LoVo (cell line): Measurements from ENCODE around the gene NFKB2.

Source experiments
- DNase-seq: peaks from one replicate; pipeline ENCODE4 v3.0.0-alpha.2; 2016; ENCODE audit warnings: low spot score

Gene NFKB2

DNA sequence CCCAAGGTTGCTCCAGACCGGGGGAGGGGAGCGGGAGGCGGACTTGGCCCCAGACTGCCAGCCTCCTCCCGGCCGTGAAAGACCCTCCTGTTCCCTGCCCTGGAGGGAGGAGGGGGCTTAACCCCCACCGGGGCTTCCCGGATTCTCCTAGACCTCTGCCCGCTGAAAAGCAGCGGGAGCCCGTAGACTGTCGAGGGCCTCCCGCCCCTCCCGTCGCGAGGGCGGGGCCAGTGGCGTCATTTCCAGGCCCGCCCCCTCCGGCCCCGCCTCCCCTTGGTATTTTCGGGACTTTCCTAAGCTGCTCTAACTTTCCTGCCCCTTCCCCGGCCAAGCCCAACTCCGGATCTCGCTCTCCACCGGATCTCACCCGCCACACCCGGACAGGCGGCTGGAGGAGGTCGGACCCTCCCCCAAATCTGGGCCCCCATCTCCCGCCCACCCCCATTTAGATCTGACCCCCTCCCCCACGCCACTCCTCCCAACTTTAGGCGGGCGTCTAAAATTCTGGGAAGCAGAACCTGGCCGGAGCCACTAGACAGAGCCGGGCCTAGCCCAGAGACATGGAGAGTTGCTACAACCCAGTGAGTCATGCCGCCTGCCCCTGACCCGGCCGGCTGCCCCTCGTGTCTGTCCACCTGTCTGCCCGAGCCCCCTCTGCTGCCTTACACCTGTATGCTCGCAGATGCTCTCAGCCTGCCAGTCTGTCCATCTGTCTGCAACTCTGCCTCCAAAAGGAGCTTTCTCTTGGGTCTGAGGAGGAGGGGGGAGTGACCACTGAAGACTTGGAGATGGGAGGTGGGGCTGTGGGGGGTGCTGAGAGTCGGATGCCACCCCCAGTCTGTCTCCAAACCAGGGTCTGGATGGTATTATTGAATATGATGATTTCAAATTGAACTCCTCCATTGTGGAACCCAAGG is at the start of gene NFKB2:
NFKB2 (plus strand) TSS at position 306 of the 917 bp plus-strand sequence; CDS start at position 561, 255 bp downstream.
- peak; percentile 82 for DNase-seq

GRCh38 chr10:102347236-102347828 is 48.2 kb upstream of the NFKB2 start:
- DNase-seq: no peak

DNA sequence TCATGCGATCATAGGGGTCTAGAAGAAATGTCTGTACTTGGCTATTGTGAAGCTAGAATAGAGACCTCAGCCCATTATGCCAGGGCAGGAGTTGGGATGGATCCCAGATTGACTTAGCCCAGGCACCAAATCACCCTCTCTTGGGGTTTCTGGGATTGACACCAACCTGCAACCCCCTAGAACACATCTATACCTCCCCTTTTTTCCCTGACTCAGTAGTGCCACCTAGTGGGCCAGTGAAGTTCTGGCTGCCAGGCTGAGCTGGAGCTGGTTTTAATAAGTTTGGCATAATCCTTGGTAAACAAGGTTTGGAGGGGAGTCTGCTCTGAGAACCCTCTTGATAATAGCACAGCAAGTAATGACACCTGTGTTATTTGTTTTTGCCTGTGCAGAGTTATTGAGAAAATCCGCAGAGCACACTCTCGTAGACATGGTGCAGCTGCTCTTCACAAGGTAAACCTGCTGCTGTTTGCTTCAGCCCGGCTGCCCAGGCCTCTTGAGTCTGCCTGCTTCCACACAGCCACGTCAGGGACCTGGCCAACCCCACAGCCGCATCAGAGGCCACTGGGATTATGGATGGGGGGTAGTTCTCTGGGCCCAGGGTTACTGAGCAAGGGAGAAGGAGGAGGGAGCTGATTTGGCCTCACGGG is 43.3 kb upstream of the NFKB2 start:
- peak; percentile 47 for DNase-seq

GRCh38 chr10:102354451-102354850 is 41.1 kb upstream of the NFKB2 start:
- no peak for DNase-seq

GRCh38 chr10:102358712-102359382 is 36.7 kb upstream of the NFKB2 start:
- DNase-seq: no peak

- no peak for DNase-seq
These were observed 28.1 kb upstream of the NFKB2 start for GRCh38 chr10:102367441-102367840.

- peak; percentile 14 for DNase-seq
These were observed 27.4 kb upstream of the NFKB2 start for GRCh38 chr10:102368077-102368476.

DNA sequence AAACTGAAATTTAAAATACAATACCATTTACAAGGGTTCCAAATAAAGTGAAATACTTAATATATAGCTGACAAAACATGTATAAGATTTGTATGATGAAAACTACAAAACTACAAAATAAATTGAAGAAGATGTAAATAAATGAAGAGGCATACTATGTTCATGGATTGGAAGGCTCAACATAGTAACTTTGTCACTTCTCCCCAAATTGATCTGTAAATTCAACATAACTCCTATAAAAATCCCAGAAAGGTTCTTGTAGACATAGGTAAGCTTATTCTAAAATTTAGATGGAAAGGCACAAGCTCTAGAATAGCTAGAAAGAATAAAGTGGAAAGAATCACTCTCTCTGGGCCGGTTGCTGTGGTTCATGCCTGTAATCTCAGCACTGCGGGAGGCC is 24.2 kb upstream of the NFKB2 start:
- DNase-seq: no peak

GRCh38 chr10:102375250-102375649 is 20.3 kb upstream of the NFKB2 start:
- DNase-seq: no peak

- DNase-seq: no peak
These were observed 19.6 kb upstream of the NFKB2 start for GRCh38 chr10:102375867-102376266.

GRCh38 chr10:102376901-102377300 is 18.6 kb upstream of the NFKB2 start:
- no peak for DNase-seq

DNA sequence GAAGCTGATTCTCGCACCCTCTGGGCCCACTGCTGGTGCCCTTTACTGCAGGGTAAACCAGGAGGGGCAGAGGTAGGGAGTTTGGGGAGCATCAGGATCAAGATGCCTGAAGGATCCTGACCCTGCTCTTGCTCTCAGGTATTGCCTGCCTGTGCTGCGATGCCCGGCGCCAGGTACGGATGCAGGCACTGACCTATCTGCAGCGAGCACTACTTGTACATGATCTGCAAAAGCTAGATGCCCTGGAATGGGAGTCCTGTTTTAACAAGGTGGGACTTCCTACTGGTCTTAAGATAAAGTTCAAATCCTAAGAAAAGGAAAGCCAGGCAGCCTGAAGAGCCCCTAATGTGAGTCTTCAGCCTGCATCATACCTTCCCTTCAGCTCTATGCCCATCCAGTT is 16.1 kb upstream of the NFKB2 start:
- DNase-seq: no peak

- no peak for DNase-seq
These were observed 13.5 kb upstream of the NFKB2 start for GRCh38 chr10:102381983-102382382.

GRCh38 chr10:102382871-102383270 is 12.6 kb upstream of the NFKB2 start:
- DNase-seq: no peak

- DNase-seq: no peak
These were observed 11.5 kb upstream of the NFKB2 start for GRCh38 chr10:102384053-102384452.

GRCh38 chr10:102384606-102385429 is 10.7 kb upstream of the NFKB2 start:
- DNase-seq: no peak

DNA sequence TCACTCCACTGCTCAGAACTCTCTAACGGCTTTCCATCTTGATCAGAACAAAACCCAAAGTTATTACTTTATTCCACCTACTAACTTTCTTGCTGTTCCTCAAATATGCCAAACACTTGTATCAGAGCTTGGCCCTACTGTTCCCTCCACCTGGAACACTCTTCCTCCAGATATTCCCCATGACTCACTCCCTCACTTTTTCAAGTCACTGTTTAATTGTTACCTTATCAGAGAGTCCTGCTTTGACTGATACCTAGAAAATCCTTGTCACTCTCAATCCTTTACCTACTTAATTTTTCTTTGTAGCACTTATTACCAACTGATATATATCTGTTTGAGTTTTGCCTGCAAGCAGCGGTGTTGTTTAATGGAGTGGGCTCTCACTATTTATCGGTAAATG is 5.6 kb upstream of the NFKB2 start:
- DNase-seq: no peak

DNA sequence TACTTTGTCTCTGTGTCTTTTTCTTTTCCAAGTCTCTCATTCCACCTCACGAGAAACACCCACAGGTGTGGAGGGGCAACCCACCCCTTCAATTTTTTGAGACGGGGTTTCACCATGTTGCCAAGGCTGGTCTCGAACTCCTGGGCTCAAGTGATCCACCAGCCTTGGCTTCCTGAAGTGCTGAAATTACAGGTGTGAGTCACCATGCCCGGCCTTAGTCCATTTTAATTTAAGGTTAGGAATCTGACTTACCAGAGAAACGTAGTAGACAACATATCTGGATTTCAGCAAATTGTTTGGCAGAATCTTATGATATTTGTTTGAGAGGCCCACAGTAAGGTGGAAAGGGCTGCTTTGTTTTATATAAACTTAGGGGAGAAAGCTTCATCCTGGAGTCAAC is 3.2 kb upstream of the NFKB2 start:
- no peak for DNase-seq

DNA sequence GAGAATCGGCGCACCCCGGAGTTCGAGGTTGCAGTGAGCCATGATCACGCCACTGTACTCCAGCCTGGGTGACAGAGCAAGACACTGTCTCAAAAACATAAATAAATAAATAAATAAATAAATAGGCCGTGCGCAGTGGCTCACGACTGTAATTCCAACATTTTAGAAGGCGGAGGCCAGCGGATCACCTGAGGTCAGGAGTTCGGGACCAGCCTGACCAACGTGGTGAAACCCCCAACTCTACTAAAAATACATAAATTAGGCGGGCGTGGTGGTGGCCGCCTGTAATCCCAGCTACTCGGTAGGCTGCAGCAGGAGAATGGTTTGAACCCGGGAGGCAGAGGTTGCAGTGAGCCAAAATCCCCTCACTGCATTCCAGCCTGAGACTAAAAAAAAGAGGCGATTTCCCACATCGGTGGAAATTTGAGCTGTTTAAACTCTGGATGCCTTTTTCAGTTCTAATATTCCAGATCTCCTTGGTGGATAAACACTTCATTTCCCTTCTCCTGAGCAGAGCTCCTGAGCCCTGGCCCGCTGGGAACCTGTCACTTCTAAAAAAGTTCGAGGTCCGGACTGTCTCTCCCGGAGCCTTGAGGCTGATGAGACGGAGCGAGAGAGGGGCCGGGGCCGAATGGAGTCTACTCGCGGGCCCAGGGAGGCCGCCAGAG is 2.0 kb upstream of the NFKB2 start:
- no peak for DNase-seq

- DNase-seq: peak; percentile 94
These were observed 1.3 kb upstream of the NFKB2 start for GRCh38 chr10:102394079-102394800.
